IMR-90 (cell line): Measurements from ENCODE around the gene AP4S1. TPM values are rescaled to one million over a fixed set of nuclear protein-coding genes. Genes with fewer than 3 reads are reported as not detected.

ENCODE experiments used
- ATAC-seq: fragments of 200-7000 bp; cut with Tn5 transposase; 2 replicates; pipeline ENCODE4 v1.9.1; 2020; ENCODE audit warnings: low read depth, mild to moderate bottlenecking, moderate library complexity
- BruUV-seq: library from RNA; stranded (reverse); fragments of 400-500 nt; replicated peaks from 2 replicates; lab custom pipeline; 2021; lab: Mats Ljungman, UMichigan
- CTCF ChIA-PET: fragments of 300-600 bp; formaldehyde crosslinking; extraction: SDS; loops from one replicate; lab custom pipeline; 2021; ENCODE audit warnings: antibody characterized with exemption; lab: Yijun Ruan, JAX
- POLR2A ChIA-PET: fragments of 300-600 bp; sonication (Branson Sonifier 250); formaldehyde crosslinking; loops from one replicate; lab custom pipeline; 2022; ENCODE audit warnings: antibody characterized with exemption; ENCODE audit not compliant: unreplicated experiment; lab: Charles Lee
- DNase-seq: peaks from one replicate; pipeline ENCODE4 v3.0.0; 2013
- H2AFZ ChIP-seq: replicated peaks from 2 replicates; pipeline ENCODE3; 2013; ENCODE audit warnings: low read length, mild to moderate bottlenecking; ENCODE audit not compliant: poor library complexity
- H2AK5ac ChIP-seq: 2 replicates; pipeline ENCODE4 v1.6.1; 2013; ENCODE audit warnings: low read depth, low read length, inconsistent platforms
- H2AK9ac ChIP-seq: replicated peaks from 2 replicates; pipeline ENCODE3; 2013; ENCODE audit warnings: mild to moderate bottlenecking, low read depth, low read length, moderate library complexity; ENCODE audit not compliant: poor library complexity
- H2BK120ac ChIP-seq: 2 replicates; pipeline ENCODE4 v1.6.1; 2013; ENCODE audit warnings: low read depth, low read length, inconsistent platforms
- H2BK15ac ChIP-seq: 3 replicates; pipeline ENCODE4 v1.6.1; 2013; ENCODE audit warnings: low read depth, low read length, inconsistent platforms
- H2BK20ac ChIP-seq: 2 replicates; pipeline ENCODE4 v1.6.1; 2013; ENCODE audit warnings: low read depth, mild to moderate bottlenecking, inconsistent platforms, low read length, moderate library complexity
- H2BK5ac ChIP-seq: 2 replicates; pipeline ENCODE4 v1.6.1; 2013; ENCODE audit warnings: mild to moderate bottlenecking, low read depth, low read length, inconsistent platforms; ENCODE audit not compliant: poor library complexity, severe bottlenecking
- H3K14ac ChIP-seq: replicated peaks from 2 replicates; pipeline ENCODE4 v1.6.1; 2013; ENCODE audit warnings: low read depth, low read length, inconsistent platforms
- H3K18ac ChIP-seq: 2 replicates; pipeline ENCODE4 v1.6.1; 2013; ENCODE audit warnings: low read depth, low read length, control low read depth
- H3K23ac ChIP-seq: 2 replicates; pipeline ENCODE4 v1.6.1; 2013; ENCODE audit warnings: low read depth, low read length, inconsistent platforms
- H3K27ac ChIP-seq: 2 replicates; pipeline ENCODE4 v1.5.1; 2013; ENCODE audit warnings: mild to moderate bottlenecking, control low read depth, low read length; ENCODE audit not compliant: insufficient read depth
- H3K27me3 ChIP-seq: 2 replicates; pipeline ENCODE4 v1.6.1; 2013; ENCODE audit warnings: low read length; ENCODE audit not compliant: control insufficient read depth, insufficient read depth
- H3K36me3 ChIP-seq: 2 replicates; pipeline ENCODE4 v1.6.1; 2013; ENCODE audit warnings: low read length, mixed read lengths; ENCODE audit not compliant: control insufficient read depth, insufficient read depth
- H3K4ac ChIP-seq: 2 replicates; pipeline ENCODE4 v1.6.1; 2013; ENCODE audit warnings: low read depth, low read length, inconsistent platforms
- H3K4me1 ChIP-seq: 2 replicates; pipeline ENCODE4 v1.6.1; 2013; ENCODE audit warnings: low read length, mixed read lengths; ENCODE audit not compliant: control insufficient read depth, insufficient read depth
- H3K4me2 ChIP-seq: 2 replicates; pipeline ENCODE4 v1.6.1; 2013; ENCODE audit warnings: low read depth, mild to moderate bottlenecking, control low read depth, low read length, moderate library complexity
- H3K4me3 ChIP-seq: 2 replicates; pipeline ENCODE4 v1.5.1; 2013; ENCODE audit warnings: low read depth, mild to moderate bottlenecking, control low read depth, low read length, moderate library complexity; ENCODE audit not compliant: insufficient read depth
- H3K56ac ChIP-seq: 2 replicates; pipeline ENCODE4 v1.6.1; 2013; ENCODE audit warnings: low read length, inconsistent platforms; ENCODE audit not compliant: insufficient read depth; ENCODE audit errors: extremely low read depth
- H3K79me1 ChIP-seq, 2 experiments: 2 replicates each; pipeline ENCODE4 v1.6.1; 2013; ENCODE audit warnings: low read length in 2 of 2, inconsistent platforms in 1 of 2, low read depth in 1 of 2
- H3K9ac ChIP-seq: 2 replicates; pipeline ENCODE4 v1.6.1; 2013; ENCODE audit warnings: low read depth, low read length, control low read depth
- H3K9me1 ChIP-seq: 2 replicates; pipeline ENCODE4 v1.6.1; 2013; ENCODE audit warnings: low read length, inconsistent platforms; ENCODE audit not compliant: insufficient read depth
- H3K9me3 ChIP-seq: 2 replicates; pipeline ENCODE4 v1.6.1; 2013; ENCODE audit warnings: low read length; ENCODE audit not compliant: control insufficient read depth, insufficient read depth
- H4K20me1 ChIP-seq: 2 replicates; pipeline ENCODE4 v1.6.1; 2013; ENCODE audit warnings: low read length, inconsistent platforms; ENCODE audit not compliant: insufficient read depth
- H4K5ac ChIP-seq: 2 replicates; pipeline ENCODE4 v1.6.1; 2013; ENCODE audit warnings: mild to moderate bottlenecking, low read depth, low read length, control low read depth
- H4K8ac ChIP-seq, 2 experiments: 2 replicates each; pipeline ENCODE4 v1.6.1; 2013; ENCODE audit warnings: low read depth in 2 of 2, low read length in 2 of 2, control low read depth in 1 of 2, inconsistent platforms in 1 of 2
- H4K91ac ChIP-seq: 2 replicates; pipeline ENCODE4 v1.6.1; 2013; ENCODE audit warnings: low read depth, low read length, inconsistent platforms; ENCODE audit not compliant: insufficient read depth
- BHLHE40 ChIP-seq: fragments of 150-350 bp; IDR thresholded peaks from 2 replicates; pipeline ENCODE4 v1.6.1; 2016; ENCODE audit warnings: mild to moderate bottlenecking, low read depth, low read length
- CEBPB ChIP-seq: IDR thresholded peaks from 2 replicates; pipeline ENCODE4 v1.6.1; 2012; ENCODE audit warnings: low read depth, low read length, improper control_type of control experiment
- CHD1 ChIP-seq: IDR thresholded peaks from 2 replicates; pipeline ENCODE4 v1.6.1; 2012; ENCODE audit warnings: low read depth, low read length, improper control_type of control experiment
- FOS ChIP-seq: fragments of 150-350 bp; IDR thresholded peaks from 2 replicates; pipeline ENCODE4 v1.6.1; 2016; ENCODE audit warnings: low read depth, low read length
- MAZ ChIP-seq: IDR thresholded peaks from 2 replicates; pipeline ENCODE4 v1.6.1; 2012; ENCODE audit warnings: low read depth, mild to moderate bottlenecking, low read length, improper control_type of control experiment, moderate library complexity, borderline replicate concordance
- NFE2L2 ChIP-seq: fragments of 150-350 bp; IDR thresholded peaks from 2 replicates; pipeline ENCODE4 v1.6.1; 2016; ENCODE audit warnings: low read depth, mild to moderate bottlenecking, low read length
- RFX5 ChIP-seq: IDR thresholded peaks from 2 replicates; pipeline ENCODE4 v1.8.0; 2012; ENCODE audit warnings: low read depth, mild to moderate bottlenecking, low read length, moderate library complexity
- SMC3 ChIP-seq: fragments of 150-350 bp; IDR thresholded peaks from 2 replicates; pipeline ENCODE4 v1.6.1; 2016; ENCODE audit warnings: low read depth, mild to moderate bottlenecking, antibody characterized with exemption, low read length, moderate library complexity
- USF2 ChIP-seq: fragments of 150-350 bp; IDR thresholded peaks from 2 replicates; pipeline ENCODE4 v1.6.1; 2017; ENCODE audit warnings: mild to moderate bottlenecking, antibody characterized with exemption, low read length, low read depth
- WGBS, 2 experiments: methylation state at CpG; one replicate each; pipeline versions ENCODE4 v1.1.5 to v1.1.7; 2013; ENCODE audit warnings: missing lambda C conversion rate in 2 of 2; ENCODE audit not compliant: insufficient read length in 1 of 2; ENCODE audit errors: extremely low coverage in 2 of 2; 5-methylcytosine and 5-hydroxymethylcytosine counted together
- dilution Hi-C: fragments of 300-500 bp; cut with HindIII; formaldehyde crosslinking; loops from one replicate; pipeline ENCODE4 v1.14.3; 2018; ENCODE audit warnings: low sequenced_read_pairs; ENCODE audit not compliant: unreplicated experiment
- in situ Hi-C: fragments of 300-500 bp; cut with MboI; formaldehyde crosslinking; loops from 3 replicates; pipeline ENCODE4 v1.14.3; 2019; ENCODE audit warnings: low sequenced_read_pairs, inconsistent platforms, mixed read lengths
- intact Hi-C: fragments of 100-400 bp; cut with micrococcal nuclease; formaldehyde crosslinking; loops from 2 replicates; pipeline ENCODE4 v1.10.0; 2022
- polyA plus RNA-seq, 3 experiments: library from polyadenylated mRNA; depleted of rRNA; stranded (reverse); fragments of >200 nt; gene quantifications; 2 replicates each; pipeline ENCODE4 v1.2.3, GENCODE V29; 2012; ENCODE audit warnings: low replicate concordance in 1 of 3
- total RNA-seq: library from RNA; depleted of rRNA; stranded (reverse); fragments of >200 nt; gene quantifications from 2 replicates; pipeline ENCODE4 v1.2.3, GENCODE V29; 2012
- TF ChIP-seq, protein P1 (sequence below): fragments of 150-350 bp; IDR thresholded peaks from 2 replicates; pipeline ENCODE4 v1.6.1; 2016; ENCODE audit warnings: low read depth, mild to moderate bottlenecking, low read length, moderate library complexity, borderline replicate concordance

Gene AP4S1
- total and polyA plus RNA-seq, 2 of the 4 experiments (the other 2 are of a cell fraction): 2.7 to 4.5 TPM

GRCh38 chr14:31038521-31039166 lies 13.2 kb downstream of the AP4S1 start:
- H2BK15ac ChIP-seq: no peak overlapping the region
- 0 out of 4 replicates have a peak, but pooled peaks cover 0 to 3% of the 10 kb centered on the region in 2 experiments for H3K79me1 ChIP-seq
- no peak overlapping the region for H3K27ac ChIP-seq
- no peak overlapping the region for H3K14ac ChIP-seq
- H3K27me3 ChIP-seq: no peaks in the 10 kb centered on the region
- H3K4me2 ChIP-seq: no peak overlapping the region
- no peak overlapping the region for H3K18ac ChIP-seq
- dilution Hi-C loops: no loop called here
- no peak overlapping the region for H2AK5ac ChIP-seq
- no peak overlapping the region for H3K23ac ChIP-seq
- no peaks in the 10 kb centered on the region for H3K4me1 ChIP-seq
- no peak overlapping the region for H2BK120ac ChIP-seq
- no peaks in the 10 kb centered on the region for H3K36me3 ChIP-seq
- H4K8ac ChIP-seq: no peak overlapping the region
- TF ChIP-seq SMC3 (no peak), NFE2L2 (no peak), MAZ (no peak), BHLHE40 (no peak), CHD1 (no peak), FOS (no peak), CEBPB (no peak), USF2 (no peak), RFX5 (no peak)
- TF ChIP-seq, protein P1, sequence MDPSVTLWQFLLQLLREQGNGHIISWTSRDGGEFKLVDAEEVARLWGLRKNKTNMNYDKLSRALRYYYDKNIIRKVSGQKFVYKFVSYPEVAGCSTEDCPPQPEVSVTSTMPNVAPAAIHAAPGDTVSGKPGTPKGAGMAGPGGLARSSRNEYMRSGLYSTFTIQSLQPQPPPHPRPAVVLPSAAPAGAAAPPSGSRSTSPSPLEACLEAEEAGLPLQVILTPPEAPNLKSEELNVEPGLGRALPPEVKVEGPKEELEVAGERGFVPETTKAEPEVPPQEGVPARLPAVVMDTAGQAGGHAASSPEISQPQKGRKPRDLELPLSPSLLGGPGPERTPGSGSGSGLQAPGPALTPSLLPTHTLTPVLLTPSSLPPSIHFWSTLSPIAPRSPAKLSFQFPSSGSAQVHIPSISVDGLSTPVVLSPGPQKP: no peak
- H4K5ac ChIP-seq: no peak overlapping the region
- ATAC-seq: no peak
- no peak for DNase-seq
- no peak overlapping the region for H2AFZ ChIP-seq
- no peak overlapping the region for H2AK9ac ChIP-seq
- no CpG with 5 or more reads among the region's 3 CpGs for WGBS, 2 experiments
- ChIA-PET POLR2A (interaction anchor here (0.6 to 1.3 kb wide), 2 partner anchors 12 to 79 kb away, joined by 3 to 5 read pairs; partner anchors contain the start of gene STRN3), CTCF (interaction anchor here (0.6 to 1.0 kb wide), 2 partner anchors 28 to 261 kb away, joined by 3 read pairs; no protein-coding TSS in a partner anchor)
- no peaks in the 10 kb centered on the region for H4K20me1 ChIP-seq
- H3K4me3 ChIP-seq: no peak overlapping the region
- intact Hi-C loops: no loop called here
- H3K9me3 ChIP-seq: no peaks in the 10 kb centered on the region
- no peak overlapping the region for H2BK20ac ChIP-seq
- no TSS peak for BruUV-seq
- H3K56ac ChIP-seq: no peak overlapping the region
- in situ Hi-C loops: no loop called here
- H3K9ac ChIP-seq: no peak overlapping the region
- no peak overlapping the region for H2BK5ac ChIP-seq
- H3K4ac ChIP-seq: no peak overlapping the region
- no peak overlapping the region for H4K91ac ChIP-seq
- no peaks in the 10 kb centered on the region for H3K9me1 ChIP-seq
